Ovary (tissue), 9 donors: ENCODE data around the gene SHB. TPM values are rescaled to one million over a fixed set of nuclear protein-coding genes. Genes with fewer than 3 reads are reported as not detected.

Source experiments
- DNase-seq, 5 donors: peaks; one replicate each; pipeline ENCODE4 v3.0.0-alpha.2; 2019 to 2020
- H3K27ac ChIP-seq, 2 donors: fragments of 200-600 bp; one replicate each; pipeline versions ENCODE4 v1.5.1 to v1.8.0; 2019 to 2022
- H3K27me3 ChIP-seq: fragments of 200-600 bp; one replicate; pipeline ENCODE4 v1.8.0; 2022
- H3K36me3 ChIP-seq: fragments of 200-600 bp; sonication (generic); one replicate; pipeline ENCODE4 v1.5.1; 2019
- H3K4me1 ChIP-seq: one replicate; pipeline ENCODE4 v1.8.1; 2013; ENCODE audit warnings: mild to moderate bottlenecking, moderate library complexity; ENCODE audit not compliant: insufficient read depth
- H3K4me3 ChIP-seq: fragments of 200-600 bp; sonication (generic); one replicate; pipeline ENCODE4 v1.5.1; 2017
- H3K9me3 ChIP-seq, 2 donors: fragments of 200-600 bp in 1 of 2; sonication (generic) in 1 of 2; one replicate each; pipeline versions ENCODE4 v1.5.1 to v1.8.1; 2013 to 2019; ENCODE audit warnings: mild to moderate bottlenecking in 1 of 2, moderate library complexity in 1 of 2
- CTCF ChIP-seq, 3 donors: fragments of 450-650 bp in 2 of 3; fragments of 200-600 bp in 1 of 3; IDR thresholded peaks; one replicate each; pipeline versions ENCODE4 v1.5.1 to v1.8.0; 2016 to 2022; ENCODE audit warnings: antibody characterized with exemption in 3 of 3, mild to moderate bottlenecking in 1 of 3
- EP300 ChIP-seq: sonication (generic); formaldehyde crosslinking; IDR thresholded peaks from one replicate; pipeline ENCODE4 v1.6.1; 2017; ENCODE audit warnings: antibody characterized with exemption
- POLR2A ChIP-seq: fragments of 450-650 bp; IDR thresholded peaks from one replicate; pipeline ENCODE4 v1.6.1; 2017; ENCODE audit warnings: antibody characterized with exemption, mild to moderate bottlenecking, moderate library complexity
- WGBS, 3 donors: extraction: QIAGEN DNeasy Blood & Tissue Kit in 1 of 3; methylation state at CpG; one replicate each; pipeline versions ENCODE4 v1.1.5 to v1.1.7; 2013 to 2017; 5-methylcytosine and 5-hydroxymethylcytosine counted together
- intact Hi-C, 4 donors: fragments of 100-400 bp; cut with DNase I; formaldehyde crosslinking; loops; one replicate each; pipeline versions ENCODE4 v1.11.0 to v1.15.1; 2022 to 2023
- polyA plus RNA-seq, 2 donors: library from polyadenylated mRNA; stranded (reverse); fragments of 200-250 nt in 1 of 2; fragments of 350-450 nt in 1 of 2; fragmentation: Illumina TruSeq in 1 of 2; extraction: RNeasy Lipid Tissue Mini Kit (QIAGEN cat#74804) in 1 of 2; gene quantifications; one replicate each; pipeline ENCODE4 v1.2.3, GENCODE V29; 2013 to 2014
- total RNA-seq, 7 donors: library from RNA; depleted of rRNA in 2 of 7; stranded (reverse); fragments of >200 nt in 2 of 7; fragmentation: NEBNext Ultra II Directional in 3 of 7; extraction: Animal tissue kit (Norgen Biotek cat#: 25700) in 3 of 7; gene quantifications; one replicate each; pipeline versions ENCODE4 v1.1.0 to v1.2.4, GENCODE V29; 2016 to 2023
- donor health status: DM: no; HTN: no; CAD: no; lungs with moderate emphysema.
- donor health status: DM: no; HTN: no; CAD: no.
- donor health status: Bipolar disorder and iron deficiency.
- donor health status: DM: yes; HTN: yes; CAD: no.
- donor health status: DM: no; HTN: no; CAD: no.
- donor health status: DM: yes; HTN: yes; CAD: no.

Gene SHB
- total and polyA plus RNA-seq, 9 donors, result 3.5 to 23.8 (median 9.0) TPM

GRCh38 chr9:38022203-38022895 lies 46.7 kb downstream of the SHB start:
- WGBS, 3 donors, result 89 to 93% (median 91%) methylated on average over 17 of the region's 17 CpGs
- no peak for TF ChIP-seq EP300
- no peak for TF ChIP-seq CTCF (IDR thresholded peaks at IDR 0.05)
- no peak for TF ChIP-seq POLR2A
- no peak for DNase-seq
- H3K4me3 ChIP-seq, result no peak overlapping the region
- H3K27me3 ChIP-seq, result no peaks in the 10 kb centered on the region
- peaks cover 18% of the 10 kb centered on the region for H3K4me1 ChIP-seq
- no peak overlapping the region for H3K27ac ChIP-seq
- no peaks in the 10 kb centered on the region for H3K36me3 ChIP-seq
- intact Hi-C loops, result loop anchor here in 1 of 4 donors (5.0 to 10.0 kb wide), 2 partner anchors 35 to 62 kb away; no protein-coding TSS in a partner anchor
- H3K9me3 ChIP-seq, result no peaks in the 10 kb centered on the region

GRCh38 chr9:38020151-38021076 lies 48.6 kb downstream of the SHB start:
- no peak for DNase-seq
- H3K4me1 ChIP-seq, result peaks cover 10% of the 10 kb centered on the region

GRCh38 chr9:38019731-38020130 lies 49.3 kb downstream of the SHB start:
- Histone ChIP-seq H3K4me1 (peaks cover 9% of the 10 kb centered on the region), H3K27me3 (no peaks in the 10 kb centered on the region), H3K4me3 (no peak overlapping the region), H3K27ac (no peak overlapping the region), H3K36me3 (no peaks in the 10 kb centered on the region), H3K9me3 (no peaks in the 10 kb centered on the region)
- 65 to 76% (median 72%) methylated on average over 3 of the region's 3 CpGs for WGBS, 3 donors
- TF ChIP-seq POLR2A (no peak), EP300 (no peak), CTCF (IDR thresholded peaks at IDR 0.05) (no peak)
- intact Hi-C loops, result loop anchor here in 2 of 4 donors (5.0 to 10.0 kb wide), 3 partner anchors 32 to 65 kb away; no protein-coding TSS in a partner anchor
- no peak for DNase-seq

More at GRCh38 chr9:38020151-38021076, 48.6 kb downstream of the SHB start:
- Histone ChIP-seq H3K36me3 (no peaks in the 10 kb centered on the region), H3K27ac (no peak overlapping the region), H3K27me3 (no peaks in the 10 kb centered on the region), H3K9me3 (no peaks in the 10 kb centered on the region), H3K4me3 (no peak overlapping the region)
- 53 to 65% (median 60%) methylated on average over 10 of the region's 10 CpGs for WGBS, 3 donors
- TF ChIP-seq CTCF (IDR thresholded peaks at IDR 0.05), result no peak
- no peak for TF ChIP-seq POLR2A
- no peak for TF ChIP-seq EP300
- intact Hi-C loops, result loop anchor here in 1 of 4 donors (5.0 to 10.0 kb wide), 2 partner anchors 33 to 64 kb away; no protein-coding TSS in a partner anchor

GRCh38 chr9:38018958-38019602 lies 49.9 kb downstream of the SHB start:
- intact Hi-C loops, result loop anchor here in 1 of 4 donors (10.0 kb wide), 1 partner anchor 64 kb away; no protein-coding TSS in a partner anchor

More at GRCh38 chr9:38018958-38019602, 49.9 kb downstream of the SHB start:
- WGBS, 3 donors, result 47 to 53% (median 47%) methylated on average over 6 of the region's 6 CpGs
- H3K4me3 ChIP-seq, result no peak overlapping the region
- H3K4me1 ChIP-seq, result peaks cover 7% of the 10 kb centered on the region
- H3K27ac ChIP-seq, result no peak overlapping the region
- no peak for TF ChIP-seq POLR2A
- TF ChIP-seq EP300, result no peak
- no peak for TF ChIP-seq CTCF (IDR thresholded peaks at IDR 0.05)
- no peak for DNase-seq
- no peaks in the 10 kb centered on the region for H3K27me3 ChIP-seq
- H3K36me3 ChIP-seq, result no peaks in the 10 kb centered on the region
- H3K9me3 ChIP-seq, result no peaks in the 10 kb centered on the region
